Right forelimb (tissue), 1 donor: ENCODE data around the gene FAM13C.

ENCODE experiments used
- DNase-seq: peaks from one replicate; pipeline ENCODE4 v3.0.0-alpha.2; 2018

The FAM13C gene

DNA sequence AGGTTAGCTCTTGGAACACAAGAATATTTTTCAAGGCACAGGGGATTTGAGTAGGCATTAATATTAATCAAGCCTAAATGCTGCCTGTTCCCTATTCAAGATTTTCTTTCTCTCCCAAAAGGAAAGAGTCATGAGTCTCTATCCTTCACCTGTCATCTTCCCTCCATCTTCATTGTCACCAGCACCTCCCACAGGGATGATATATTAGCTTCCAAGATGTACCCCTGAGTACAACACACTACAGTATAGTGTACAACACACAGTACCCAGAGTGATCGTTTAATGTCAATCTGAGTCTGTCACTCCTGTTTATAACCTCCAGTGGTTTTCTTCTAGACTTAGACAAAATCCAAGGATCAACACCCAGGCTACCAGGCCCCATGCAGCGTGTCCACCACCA, 50.1 kb downstream of the FAM13C start:
- no peak for DNase-seq

DNA sequence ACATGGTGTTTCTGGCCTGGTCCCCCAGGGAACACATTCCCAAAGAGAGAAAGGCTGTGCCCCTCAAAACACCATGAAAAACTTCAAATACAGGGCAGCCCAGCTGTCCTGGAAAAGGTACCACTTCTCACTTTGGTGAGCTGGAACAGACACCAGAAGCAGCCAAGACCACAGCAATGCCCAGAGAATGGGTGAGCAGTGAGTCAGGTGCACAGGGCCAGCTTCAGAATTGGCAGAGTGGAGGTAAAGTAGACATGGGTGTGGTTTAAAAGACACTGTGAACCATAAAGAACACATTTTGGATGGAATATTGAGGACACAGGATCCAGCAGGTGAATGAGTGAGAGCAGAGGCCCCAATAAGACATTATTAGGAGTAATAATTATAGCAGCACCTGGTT, 51.3 kb downstream of the FAM13C start:
- no peak for DNase-seq

DNA sequence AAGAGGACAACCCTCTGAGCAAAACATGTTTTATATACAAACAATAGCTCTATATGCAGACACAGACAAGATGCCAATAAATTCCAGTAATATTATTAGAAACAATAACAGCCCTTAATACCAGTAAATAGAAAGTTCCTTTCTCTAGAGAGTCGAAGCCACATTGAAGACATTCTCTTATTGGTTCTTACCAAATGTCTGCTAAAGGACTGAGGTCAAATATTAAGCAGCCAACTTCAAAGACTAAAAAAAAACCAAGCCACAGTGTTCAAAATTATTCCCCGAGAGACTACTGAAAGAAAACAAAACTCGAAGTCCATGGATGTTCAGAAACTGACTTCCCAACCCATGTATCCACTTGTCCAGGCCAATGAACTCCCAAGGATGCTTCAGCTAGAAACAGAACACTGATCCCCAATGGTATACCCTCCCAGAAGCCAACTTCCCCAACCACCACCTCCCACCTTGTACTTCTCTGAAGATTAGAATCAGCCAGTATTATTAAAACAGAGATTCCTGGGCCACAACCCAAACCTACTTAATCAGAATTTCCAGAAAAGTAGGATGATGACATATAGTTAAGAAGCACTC, 51.9 kb downstream of the FAM13C start:
- no peak for DNase-seq

DNA sequence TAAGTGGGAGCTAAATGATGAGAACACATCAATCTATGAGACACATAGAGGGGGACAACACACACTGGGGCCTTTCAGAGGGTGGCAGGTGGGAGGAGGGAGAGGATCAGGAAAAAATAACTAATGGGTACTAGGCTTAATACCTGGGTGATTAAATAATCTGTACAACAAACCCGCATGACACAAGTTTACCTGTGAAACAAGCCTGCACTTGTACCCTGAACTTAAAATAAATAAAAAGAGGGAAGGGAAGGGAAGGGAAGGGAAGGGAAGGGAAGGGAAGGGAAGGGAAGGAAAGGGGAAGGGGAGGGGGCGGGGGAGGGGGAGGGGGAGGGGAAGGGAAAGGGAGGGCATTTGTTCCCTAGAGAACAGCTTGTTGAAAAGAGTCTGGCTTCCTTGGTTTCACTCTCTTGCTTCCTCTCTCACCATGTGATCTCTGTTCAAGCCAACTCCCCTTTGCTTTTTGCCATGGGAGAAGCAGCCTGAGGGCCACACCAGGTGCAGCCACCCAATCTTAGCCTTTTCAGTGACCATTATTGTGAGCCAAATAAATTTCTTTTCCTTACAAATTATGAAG, 57.7 kb downstream of the FAM13C start:
- no peak for DNase-seq

DNA sequence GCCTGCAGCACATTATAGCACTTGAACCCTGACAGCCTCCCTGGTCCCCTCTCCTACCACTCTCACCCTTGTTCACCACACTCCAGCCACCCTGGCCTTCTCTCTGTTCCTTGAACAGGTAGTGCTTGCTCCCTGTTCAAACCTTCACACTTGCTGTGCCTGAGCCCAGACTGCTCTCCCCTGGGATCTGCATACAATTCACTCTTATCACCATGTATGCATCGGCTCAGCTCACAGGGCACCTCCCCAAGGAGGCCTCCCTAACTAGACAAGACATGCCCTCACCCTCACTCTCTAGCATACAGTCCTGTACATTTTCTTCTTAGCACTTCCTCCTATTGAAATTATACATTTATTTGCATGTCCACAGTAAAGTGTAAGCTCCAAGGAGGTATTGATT, 59.3 kb downstream of the FAM13C start:
- DNase-seq: no peak

DNA sequence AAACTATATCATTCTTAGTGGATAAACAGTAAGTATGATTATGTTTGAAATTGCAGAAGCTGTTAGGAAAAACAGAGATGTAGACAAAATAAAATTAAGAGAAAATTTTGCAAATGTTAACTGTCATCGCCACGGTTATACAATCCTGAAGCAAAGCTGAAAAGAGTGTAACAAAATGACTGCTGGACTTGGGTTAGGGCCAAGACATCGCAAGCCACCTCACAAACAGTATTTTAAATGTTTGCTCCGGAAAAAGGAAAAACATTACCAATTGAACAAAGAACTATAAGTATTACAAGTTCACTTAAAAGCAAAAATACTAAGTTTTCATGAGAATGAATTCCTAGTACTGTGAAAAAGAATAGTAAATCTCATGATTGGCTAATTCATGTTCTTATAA, 60.0 kb downstream of the FAM13C start:
- no peak for DNase-seq

DNA sequence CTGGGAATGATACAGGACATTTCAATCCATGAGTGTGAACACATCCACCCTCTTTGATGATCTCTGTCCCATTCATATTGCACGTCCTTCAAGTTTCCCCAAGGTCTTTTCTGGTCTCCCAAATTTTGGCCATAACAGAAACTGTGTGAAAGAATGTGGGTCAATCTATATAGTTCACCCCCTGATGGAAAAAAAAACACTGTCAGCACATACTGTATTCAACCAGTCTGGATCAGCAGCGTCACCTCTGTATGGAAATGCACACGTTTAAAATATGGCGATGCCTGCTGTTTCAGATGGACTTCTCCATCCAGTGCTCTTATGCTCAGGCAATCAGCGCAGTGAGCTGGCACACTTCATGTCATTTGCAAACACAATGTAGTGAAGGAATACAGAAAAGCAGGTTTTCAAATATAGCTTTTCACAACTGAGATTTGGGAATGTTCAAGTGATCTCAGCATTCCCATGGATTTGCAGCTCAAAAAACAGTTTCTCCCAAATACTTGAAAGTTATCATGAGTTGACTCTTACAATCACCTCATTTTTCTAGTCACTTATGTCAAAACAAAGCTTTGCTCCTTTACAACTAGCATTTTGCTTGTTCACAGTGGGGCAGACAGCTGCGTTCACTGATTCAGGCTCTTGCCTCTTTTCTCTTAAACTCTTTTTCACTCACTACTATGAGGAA, 61.1 kb downstream of the FAM13C start:
- no peak for DNase-seq

DNA sequence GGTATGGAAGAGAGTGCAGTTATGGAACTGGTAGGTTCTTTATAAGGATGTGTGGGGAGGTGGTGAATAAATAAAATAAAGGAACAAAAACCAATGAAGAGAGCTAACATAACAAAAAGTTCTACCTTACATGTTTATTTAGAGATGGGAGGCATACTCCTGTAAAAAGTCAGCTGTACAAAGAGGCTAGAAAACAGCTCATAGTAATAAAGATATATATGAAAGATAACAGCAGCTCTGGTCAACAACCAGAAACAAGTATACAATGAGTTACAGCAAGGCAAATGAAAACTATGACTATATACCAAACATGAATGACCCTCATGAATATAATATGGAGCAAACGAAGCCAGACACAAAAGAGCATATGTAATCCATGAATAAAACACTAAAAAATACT, 62.0 kb downstream of the FAM13C start:
- DNase-seq: no peak

DNA sequence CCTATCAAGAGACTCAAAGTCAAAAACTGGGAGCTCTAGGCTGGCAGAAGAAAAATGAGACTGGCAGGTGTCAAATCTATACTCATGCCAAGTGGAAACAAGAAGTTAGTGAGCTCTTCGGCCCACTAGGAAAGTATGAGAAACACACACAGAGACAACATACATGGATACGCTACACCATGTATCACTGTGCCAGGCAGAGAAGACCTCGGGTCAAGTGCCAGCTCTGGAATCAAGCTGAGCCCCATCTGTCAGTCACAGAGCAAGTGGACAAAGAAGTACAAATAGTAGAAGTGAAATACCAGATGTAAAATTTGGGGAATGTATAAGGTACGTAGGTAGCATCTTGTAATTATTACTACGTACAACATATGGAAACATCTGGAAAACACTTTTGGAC, 62.4 kb downstream of the FAM13C start:
- DNase-seq: no peak

DNA sequence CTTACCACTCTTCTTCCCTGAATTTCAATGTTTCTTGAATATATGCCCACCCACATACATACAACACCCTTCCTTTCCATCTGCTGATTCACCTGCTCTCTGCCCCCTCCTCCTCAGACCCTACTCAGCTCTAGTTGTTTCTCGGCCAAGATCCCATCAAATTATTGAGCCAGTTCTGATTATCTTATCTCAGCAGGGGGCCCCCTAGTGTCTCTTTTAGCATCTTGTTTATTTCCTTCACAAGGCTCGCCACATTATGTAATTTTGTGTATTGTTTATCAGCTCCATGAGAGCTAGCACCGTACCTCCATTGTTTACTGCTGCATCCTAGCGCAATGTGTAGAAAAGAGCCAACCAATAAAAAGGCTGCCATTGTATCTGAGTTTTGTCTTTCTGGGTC, 71.9 kb downstream of the FAM13C start:
- DNase-seq: no peak

DNA sequence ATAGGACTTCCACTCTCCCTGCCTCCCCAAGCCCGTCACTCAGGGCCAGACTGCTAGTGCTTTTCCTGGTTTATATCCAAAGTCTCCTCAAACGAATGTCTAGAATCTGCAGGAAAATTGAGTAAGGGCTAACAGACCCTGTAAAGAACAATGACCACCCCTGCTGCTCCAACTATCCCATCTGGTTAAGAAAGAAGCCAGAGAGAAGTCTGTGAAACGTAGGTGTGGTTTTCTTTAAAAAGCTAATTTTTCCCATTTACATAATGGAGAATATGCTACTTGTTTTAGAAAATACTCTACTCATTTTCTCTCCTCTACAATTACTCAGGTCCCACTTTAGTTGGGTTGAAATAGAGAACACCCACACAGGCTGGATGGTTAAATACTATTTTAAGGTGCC, 72.5 kb downstream of the FAM13C start:
- DNase-seq: no peak

DNA sequence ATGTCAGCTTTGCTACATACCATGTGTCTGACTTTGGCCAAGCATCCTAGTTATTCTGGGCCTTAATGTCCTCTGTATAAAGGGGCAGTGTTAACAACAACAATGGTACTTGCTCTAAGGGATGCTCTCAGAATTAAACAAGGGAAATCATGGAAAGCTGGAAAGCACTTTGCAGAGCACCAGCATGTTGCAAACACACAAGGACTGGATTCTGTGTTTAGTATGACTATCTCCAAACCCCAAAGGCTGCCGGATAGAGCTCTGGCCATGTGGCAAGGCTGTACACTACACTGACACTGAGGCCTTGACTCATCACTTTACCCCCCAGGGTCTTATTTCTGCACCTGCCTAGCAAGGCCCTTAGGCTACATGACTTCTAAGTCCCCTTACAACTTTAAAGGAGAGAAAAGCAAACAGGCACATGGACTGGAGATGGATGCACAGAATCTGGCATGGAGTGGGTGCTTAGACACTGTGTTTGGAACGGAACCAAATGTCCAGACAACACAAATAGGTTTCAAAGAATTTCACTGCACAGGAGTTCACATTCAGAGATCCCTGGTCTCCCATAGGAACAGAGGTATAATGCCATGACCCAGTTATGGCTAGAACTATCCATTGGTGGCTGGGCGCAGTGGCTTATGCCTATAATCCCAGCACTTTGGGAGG, 74.6 kb downstream of the FAM13C start:
- no peak for DNase-seq

DNA sequence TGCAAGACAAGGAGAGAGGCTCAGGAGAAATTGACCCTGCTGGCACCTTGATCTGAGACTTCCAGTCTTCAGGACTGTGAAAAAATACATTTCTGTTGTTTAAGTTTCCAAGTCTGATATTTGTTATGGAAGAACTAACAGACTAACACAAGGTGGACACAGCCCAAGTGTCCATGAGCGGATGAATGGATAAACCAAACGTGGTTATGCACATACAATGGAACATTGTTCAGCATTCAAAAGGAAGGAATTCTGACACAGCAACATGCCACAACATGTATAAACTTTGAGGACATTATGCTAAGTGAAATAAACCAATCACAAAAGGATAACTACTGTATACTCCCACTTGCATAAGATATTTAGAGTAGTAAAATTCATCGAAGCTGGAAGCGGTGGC, 76.5 kb downstream of the FAM13C start:
- no peak for DNase-seq

DNA sequence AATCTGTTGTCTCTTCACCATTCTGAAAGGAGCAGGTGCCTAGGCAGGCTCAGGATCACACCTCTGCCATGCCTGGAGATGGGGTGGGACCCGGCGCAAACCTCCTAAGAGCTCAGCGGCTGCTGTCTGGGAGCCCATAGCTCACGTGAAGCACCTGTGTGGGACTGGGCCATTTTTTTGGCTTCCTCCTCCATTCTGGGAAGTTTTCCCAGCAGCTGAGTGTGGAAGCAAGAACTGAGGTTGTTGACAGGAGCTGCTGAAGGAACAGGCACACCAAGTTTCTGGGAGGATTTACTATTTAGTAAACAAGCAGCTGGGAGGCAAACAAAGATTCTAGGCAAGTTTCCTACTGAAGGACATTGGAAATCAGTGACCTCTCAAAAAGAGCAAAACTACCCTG, 77.3 kb downstream of the FAM13C start:
- no peak for DNase-seq

DNA sequence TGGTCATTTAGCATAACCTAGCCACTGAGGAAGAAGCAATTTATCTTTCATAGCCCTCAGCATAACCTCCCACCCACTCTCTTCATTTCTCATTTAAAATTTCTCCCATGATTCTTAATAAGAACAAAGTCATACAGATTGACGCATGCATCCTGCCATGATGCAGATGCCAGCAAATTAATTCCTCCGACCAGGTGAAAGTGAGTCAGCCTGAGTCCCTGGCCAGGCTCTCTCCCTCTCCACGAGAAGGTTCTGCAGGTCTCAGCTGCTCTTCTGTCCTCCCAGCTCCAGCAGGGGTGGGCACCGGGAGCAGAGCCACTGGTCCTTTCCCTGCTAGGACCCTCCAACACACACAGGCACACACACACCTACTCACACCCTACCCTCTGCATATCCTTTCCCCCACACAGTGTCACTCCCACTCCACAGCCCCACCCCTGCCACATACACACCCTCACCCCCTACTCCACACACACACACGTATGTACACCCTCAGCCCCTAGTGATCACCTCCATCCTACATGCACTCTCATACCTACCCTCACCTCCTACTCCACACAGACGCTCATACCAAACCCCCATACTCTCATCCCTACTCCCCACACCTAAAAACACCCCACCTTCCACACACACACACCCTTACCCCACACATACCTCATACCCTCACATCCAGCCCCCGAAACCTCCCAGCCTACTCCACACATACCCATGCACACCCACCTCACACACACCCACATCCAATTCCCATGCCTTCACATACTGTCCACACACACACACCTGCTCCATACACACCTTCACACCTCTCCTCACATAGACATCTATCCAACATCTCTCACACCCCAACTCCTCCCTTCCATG, 78.0 kb downstream of the FAM13C start:
- no peak for DNase-seq

DNA sequence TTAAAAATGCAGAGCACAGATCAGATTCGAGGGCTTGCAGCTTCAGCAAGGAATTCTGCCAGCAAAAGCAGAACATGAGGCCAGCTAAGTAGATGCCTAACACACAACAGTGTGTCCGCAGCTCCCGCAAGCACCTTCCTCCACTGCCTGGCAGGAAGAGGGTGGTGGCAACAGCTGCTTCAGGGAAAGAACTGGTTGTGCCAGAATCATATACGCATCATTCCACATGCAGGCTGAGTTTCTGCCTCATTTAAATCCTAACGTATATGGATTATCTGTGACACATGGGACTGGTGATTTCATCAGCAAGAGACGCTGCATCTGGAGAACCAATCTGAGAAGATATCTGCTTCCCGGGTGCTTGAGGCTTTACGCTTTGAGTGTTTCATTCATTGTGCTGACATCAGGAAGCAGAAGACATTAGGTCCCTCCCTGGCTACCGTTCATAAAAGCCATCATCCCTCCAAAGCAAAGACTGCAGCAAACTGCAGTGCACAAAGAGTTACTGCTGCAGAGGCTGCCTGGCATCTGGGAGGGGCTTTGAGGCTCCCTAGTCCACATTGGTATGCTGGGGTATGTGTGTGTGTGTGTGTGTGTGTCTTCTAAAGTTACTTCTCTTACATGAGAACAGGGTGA, 78.8 kb downstream of the FAM13C start:
- no peak for DNase-seq

DNA sequence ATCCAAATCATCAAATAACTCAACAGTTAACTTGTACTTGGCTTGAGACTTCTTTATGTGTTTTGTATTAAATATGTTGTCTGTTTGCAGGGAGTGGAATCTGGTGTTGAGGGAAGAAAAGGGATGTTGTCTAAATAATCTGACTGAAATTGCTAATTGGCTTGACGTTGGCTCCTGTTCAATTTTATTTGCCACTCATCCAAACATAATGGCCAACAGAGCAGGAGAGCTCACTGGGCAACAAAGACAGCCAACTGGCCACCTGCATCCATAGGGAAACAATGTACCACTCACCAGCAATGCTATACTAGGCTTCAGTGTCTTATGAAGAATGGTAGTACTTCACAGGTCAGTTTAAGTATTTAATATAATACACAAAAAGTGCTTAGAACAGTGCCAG, 80.5 kb downstream of the FAM13C start:
- DNase-seq: no peak

DNA sequence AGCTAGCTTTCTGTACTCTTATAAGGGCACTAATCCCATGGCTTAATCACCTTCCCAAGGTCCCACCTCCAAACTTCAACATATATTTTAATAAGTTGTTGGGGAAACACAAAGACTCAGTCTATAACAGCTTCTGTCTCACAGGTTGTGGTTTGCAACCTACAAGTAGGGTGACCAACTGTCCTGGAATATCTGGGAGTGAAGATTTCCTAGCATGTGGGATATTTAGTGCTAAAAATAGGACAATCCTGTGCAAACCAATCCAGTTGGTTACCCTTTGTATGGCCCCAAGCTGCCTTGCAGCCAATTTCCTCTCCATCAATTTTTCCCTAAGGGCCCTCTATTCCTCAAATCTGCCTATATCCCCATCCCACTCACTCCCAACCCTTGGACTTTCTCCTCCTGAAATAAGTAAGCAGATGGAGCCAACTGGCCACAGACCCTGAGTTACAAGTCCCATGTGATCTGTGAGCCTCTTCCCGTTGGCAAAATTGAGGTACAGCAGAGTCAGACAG, 82.3 kb downstream of the FAM13C start:
- no peak for DNase-seq

DNA sequence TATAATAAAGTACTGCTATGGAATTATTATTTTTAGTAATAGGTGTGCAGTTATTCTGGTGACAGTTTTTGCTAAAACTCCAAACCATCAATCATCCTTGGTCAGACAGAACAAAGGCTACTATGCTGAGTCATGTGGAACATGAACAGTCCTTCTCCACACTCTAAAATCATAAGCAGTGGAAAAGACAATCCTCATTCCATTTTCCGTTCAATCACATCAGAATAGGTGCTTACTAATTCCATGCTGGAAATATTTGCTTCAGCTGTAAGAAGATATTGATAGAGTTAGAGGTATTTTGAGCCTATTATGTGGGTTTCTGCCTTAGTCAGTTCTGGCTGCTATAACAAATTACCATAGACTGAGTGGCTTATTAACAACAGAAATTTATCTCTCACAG, 82.9 kb downstream of the FAM13C start:
- DNase-seq: no peak

DNA sequence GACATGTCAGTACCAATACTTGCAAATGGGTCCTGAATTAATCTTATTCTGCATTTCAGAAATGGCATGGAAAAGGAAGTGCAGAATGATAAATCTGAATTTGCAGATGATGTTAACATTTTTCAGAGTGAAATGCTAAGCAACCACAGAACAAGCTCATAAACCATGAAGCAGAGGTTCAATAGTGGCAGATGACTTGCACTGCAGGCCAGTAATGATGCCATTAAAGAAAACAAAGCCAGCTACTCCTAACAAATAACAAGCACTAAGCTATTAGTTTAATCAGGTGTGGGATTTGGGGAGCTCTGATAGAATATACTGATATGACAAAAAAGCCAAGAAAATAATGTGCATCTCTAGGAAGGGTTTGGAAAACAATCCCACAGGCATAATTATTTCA, 85.4 kb downstream of the FAM13C start:
- DNase-seq: no peak

DNA sequence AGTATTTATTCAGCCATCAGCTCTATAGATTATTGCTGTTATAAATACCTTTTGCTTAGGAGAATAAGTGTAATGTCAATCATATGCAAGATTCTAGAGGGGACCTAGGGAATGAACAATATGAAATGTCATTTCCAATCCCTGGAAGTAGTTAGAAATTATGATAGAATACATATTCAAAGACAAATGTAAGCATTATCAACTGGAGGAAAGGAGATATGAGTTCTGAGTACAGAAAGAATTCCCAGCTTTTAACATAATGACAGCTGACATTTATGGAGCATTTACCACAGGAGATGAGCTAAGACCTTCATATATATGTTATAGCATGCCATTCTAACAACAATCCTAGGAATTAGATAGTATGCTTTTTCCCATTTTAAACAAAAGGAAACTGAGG, 86.2 kb downstream of the FAM13C start:
- DNase-seq: no peak

DNA sequence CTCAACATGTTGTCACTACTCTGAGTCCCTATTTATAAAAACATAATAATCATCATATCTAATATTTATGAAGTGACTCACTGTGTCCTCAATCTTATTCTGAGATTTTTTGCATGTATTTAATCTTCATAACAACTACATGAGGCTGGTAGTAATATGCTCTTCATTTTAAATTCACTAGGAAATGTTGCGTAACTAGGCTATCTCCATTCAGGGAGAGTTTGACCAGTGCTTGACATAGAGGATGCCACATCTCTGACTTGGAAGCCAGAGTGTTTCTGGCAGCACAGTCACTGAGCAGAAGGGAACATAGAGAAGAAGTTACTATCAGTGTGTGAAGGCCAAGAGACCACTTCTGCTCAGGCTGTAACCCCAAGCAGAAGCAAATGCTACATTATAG, 88.9 kb downstream of the FAM13C start:
- no peak for DNase-seq

DNA sequence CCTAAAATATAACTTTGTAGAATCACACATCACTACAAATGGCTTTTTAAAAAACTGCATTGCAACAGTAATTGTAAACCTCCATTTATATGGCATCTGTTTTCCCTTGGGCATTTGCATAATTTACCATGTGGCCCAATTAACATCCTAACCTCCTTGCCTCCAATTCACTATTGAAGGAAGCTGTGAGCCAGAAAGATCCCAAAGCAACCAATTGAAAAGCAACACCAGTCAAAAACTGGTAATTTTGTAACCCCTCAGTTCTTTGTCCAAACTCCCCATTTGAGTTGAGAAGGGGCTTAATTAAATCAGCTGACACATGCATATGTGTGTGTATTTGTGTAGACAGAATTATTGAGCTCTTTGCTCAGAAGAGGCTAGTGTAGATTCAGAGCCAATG, 90.3 kb downstream of the FAM13C start:
- no peak for DNase-seq
